WTC11 (cell line): ENCODE results near the gene IFFO2.

ENCODE experiments used
- CBFB ChIP-seq: sonication (generic); formaldehyde crosslinking; IDR thresholded peaks from 2 replicates; pipeline ENCODE4 v1.8.1; 2022; ENCODE audit warnings: mild to moderate bottlenecking, low read depth, missing genetic modification reagents
- CREM ChIP-seq: sonication (generic); formaldehyde crosslinking; IDR thresholded peaks from 2 replicates; pipeline ENCODE4 v1.8.1; 2022; ENCODE audit warnings: mild to moderate bottlenecking, missing genetic modification reagents, moderate library complexity
- GTF2I ChIP-seq: fragments of 250-450 bp; sonication (Bioruptor Pico); conservative IDR thresholded peaks from 2 replicates; pipeline ENCODE4 v1.4.0; 2021; ENCODE audit warnings: mild to moderate bottlenecking
- JAZF1 ChIP-seq: fragments of 250-450 bp; sonication (Bioruptor Pico); IDR thresholded peaks from 2 replicates; pipeline ENCODE4 v1.9.0; 2021; ENCODE audit warnings: moderate library complexity, mild to moderate bottlenecking, inconsistent platforms
- JUN ChIP-seq: sonication (generic); formaldehyde crosslinking; IDR thresholded peaks from 2 replicates; pipeline ENCODE4 v1.8.0; 2023; ENCODE audit warnings: mild to moderate bottlenecking, missing genetic modification reagents
- SP1 ChIP-seq: sonication (generic); formaldehyde crosslinking; conservative IDR thresholded peaks from 2 replicates; pipeline ENCODE4 v1.8.1; 2022; ENCODE audit warnings: missing genetic modification reagents
- TEAD4 ChIP-seq: sonication (generic); formaldehyde crosslinking; IDR thresholded peaks from 2 replicates; pipeline ENCODE4 v1.8.0; 2022; ENCODE audit warnings: mild to moderate bottlenecking, missing genetic modification reagents
- USF2 ChIP-seq: sonication (generic); formaldehyde crosslinking; IDR thresholded peaks from 2 replicates; pipeline ENCODE4 v1.8.1; 2023; ENCODE audit warnings: mild to moderate bottlenecking, missing genetic modification reagents, moderate library complexity
- ZBTB21 ChIP-seq: sonication (generic); formaldehyde crosslinking; IDR thresholded peaks from 2 replicates; pipeline ENCODE4 v1.8.1; 2023; ENCODE audit warnings: mild to moderate bottlenecking, missing genetic modification reagents, borderline replicate concordance
- ZSCAN18 ChIP-seq: fragments of 250-450 bp; sonication (Bioruptor Pico); IDR thresholded peaks from 2 replicates; pipeline ENCODE4 v2.1.2; 2022; ENCODE audit warnings: mild to moderate bottlenecking, moderate library complexity
- TF ChIP-seq, protein P1 (sequence below): sonication (generic); formaldehyde crosslinking; IDR thresholded peaks from 2 replicates; pipeline ENCODE4 v1.8.0; 2022; ENCODE audit warnings: missing genetic modification reagents
- TF ChIP-seq, protein P2 (sequence below): fragments of 200-600 bp; IDR thresholded peaks from 2 replicates; pipeline ENCODE4 v1.8.0; 2022; ENCODE audit warnings: antibody characterized with exemption
- TF ChIP-seq, protein P3 (sequence below): sonication (generic); formaldehyde crosslinking; IDR thresholded peaks from 2 replicates; pipeline ENCODE4 v1.8.1; 2022; ENCODE audit warnings: missing genetic modification reagents, borderline replicate concordance

DNA sequence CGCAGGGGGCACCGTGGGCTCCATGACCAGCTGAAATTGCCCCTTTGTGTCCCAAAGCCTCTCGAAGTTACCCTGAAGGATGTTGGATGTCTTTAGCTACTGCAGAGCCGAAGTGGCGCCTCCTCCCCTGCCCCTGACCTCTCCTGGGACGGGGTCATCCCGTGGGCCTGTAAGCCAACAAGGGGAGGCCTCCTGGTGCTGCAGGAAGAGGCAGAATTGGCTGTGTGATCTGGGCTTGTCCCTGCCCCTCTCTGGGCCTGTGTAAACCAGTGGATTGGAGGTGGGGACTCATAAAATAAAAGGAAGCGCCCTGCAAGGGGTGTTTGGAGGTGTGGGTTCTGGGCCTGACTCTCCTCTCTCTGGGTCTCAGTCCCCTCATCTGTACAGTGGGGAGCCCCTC is 94.9 kb downstream of the IFFO2 start:
- TF ChIP-seq, protein P1, sequence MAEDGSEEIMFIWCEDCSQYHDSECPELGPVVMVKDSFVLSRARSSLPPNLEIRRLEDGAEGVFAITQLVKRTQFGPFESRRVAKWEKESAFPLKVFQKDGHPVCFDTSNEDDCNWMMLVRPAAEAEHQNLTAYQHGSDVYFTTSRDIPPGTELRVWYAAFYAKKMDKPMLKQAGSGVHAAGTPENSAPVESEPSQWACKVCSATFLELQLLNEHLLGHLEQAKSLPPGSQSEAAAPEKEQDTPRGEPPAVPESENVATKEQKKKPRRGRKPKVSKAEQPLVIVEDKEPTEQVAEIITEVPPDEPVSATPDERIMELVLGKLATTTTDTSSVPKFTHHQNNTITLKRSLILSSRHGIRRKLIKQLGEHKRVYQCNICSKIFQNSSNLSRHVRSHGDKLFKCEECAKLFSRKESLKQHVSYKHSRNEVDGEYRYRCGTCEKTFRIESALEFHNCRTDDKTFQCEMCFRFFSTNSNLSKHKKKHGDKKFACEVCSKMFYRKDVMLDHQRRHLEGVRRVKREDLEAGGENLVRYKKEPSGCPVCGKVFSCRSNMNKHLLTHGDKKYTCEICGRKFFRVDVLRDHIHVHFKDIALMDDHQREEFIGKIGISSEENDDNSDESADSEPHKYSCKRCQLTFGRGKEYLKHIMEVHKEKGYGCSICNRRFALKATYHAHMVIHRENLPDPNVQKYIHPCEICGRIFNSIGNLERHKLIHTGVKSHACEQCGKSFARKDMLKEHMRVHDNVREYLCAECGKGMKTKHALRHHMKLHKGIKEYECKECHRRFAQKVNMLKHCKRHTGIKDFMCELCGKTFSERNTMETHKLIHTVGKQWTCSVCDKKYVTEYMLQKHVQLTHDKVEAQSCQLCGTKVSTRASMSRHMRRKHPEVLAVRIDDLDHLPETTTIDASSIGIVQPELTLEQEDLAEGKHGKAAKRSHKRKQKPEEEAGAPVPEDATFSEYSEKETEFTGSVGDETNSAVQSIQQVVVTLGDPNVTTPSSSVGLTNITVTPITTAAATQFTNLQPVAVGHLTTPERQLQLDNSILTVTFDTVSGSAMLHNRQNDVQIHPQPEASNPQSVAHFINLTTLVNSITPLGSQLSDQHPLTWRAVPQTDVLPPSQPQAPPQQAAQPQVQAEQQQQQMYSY (CRISPR knock-in tag): no peak
- TF ChIP-seq, protein P2, sequence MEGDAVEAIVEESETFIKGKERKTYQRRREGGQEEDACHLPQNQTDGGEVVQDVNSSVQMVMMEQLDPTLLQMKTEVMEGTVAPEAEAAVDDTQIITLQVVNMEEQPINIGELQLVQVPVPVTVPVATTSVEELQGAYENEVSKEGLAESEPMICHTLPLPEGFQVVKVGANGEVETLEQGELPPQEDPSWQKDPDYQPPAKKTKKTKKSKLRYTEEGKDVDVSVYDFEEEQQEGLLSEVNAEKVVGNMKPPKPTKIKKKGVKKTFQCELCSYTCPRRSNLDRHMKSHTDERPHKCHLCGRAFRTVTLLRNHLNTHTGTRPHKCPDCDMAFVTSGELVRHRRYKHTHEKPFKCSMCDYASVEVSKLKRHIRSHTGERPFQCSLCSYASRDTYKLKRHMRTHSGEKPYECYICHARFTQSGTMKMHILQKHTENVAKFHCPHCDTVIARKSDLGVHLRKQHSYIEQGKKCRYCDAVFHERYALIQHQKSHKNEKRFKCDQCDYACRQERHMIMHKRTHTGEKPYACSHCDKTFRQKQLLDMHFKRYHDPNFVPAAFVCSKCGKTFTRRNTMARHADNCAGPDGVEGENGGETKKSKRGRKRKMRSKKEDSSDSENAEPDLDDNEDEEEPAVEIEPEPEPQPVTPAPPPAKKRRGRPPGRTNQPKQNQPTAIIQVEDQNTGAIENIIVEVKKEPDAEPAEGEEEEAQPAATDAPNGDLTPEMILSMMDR: no peak
- TF ChIP-seq ZBTB21 (CRISPR knock-in tag) (no peak), CBFB (CRISPR knock-in tag) (no peak), USF2 (CRISPR knock-in tag) (no peak), TEAD4 (CRISPR knock-in tag) (no peak), SP1 (CRISPR knock-in tag) (no peak), GTF2I (CRISPR knock-in tag) (no peak), CREM (CRISPR knock-in tag) (no peak), JUN (CRISPR knock-in tag) (no peak), JAZF1 (CRISPR knock-in tag) (no peak), ZSCAN18 (no peak)
- TF ChIP-seq, protein P3, sequence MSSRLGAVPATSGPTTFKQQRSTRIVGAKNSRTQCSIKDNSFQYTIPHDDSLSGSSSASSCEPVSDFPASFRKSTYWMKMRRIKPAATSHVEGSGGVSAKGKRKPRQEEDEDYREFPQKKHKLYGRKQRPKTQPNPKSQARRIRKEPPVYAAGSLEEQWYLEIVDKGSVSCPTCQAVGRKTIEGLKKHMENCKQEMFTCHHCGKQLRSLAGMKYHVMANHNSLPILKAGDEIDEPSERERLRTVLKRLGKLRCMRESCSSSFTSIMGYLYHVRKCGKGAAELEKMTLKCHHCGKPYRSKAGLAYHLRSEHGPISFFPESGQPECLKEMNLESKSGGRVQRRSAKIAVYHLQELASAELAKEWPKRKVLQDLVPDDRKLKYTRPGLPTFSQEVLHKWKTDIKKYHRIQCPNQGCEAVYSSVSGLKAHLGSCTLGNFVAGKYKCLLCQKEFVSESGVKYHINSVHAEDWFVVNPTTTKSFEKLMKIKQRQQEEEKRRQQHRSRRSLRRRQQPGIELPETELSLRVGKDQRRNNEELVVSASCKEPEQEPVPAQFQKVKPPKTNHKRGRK (CRISPR knock-in tag): no peak
